Neuron (in vitro differentiated cells): ENCODE data around the gene ARL8A.
"Not testable (repeated sequence)": the region's sequence is repeated elsewhere in the genome, so short reads cannot be mapped to it uniquely, and the experiment has no call there.

Experiments used
- H2AFZ ChIP-seq: one replicate; pipeline ENCODE4 v1.6.1; 2013; ENCODE audit warnings: low read depth, mild to moderate bottlenecking, inconsistent platforms, low read length, moderate library complexity
- H3K27me3 ChIP-seq: one replicate; pipeline ENCODE4 v1.6.1; 2013; ENCODE audit warnings: low read length; ENCODE audit not compliant: insufficient read depth
- H3K36me3 ChIP-seq: one replicate; pipeline ENCODE4 v1.6.1; 2013; ENCODE audit warnings: low read length; ENCODE audit not compliant: insufficient read depth
- H3K4me1 ChIP-seq: one replicate; pipeline ENCODE4 v1.6.1; 2013; ENCODE audit warnings: low read length; ENCODE audit not compliant: insufficient read depth
- H3K4me3 ChIP-seq: 2 replicates; pipeline ENCODE4 v1.5.1; 2013; ENCODE audit warnings: mild to moderate bottlenecking, low read length, moderate library complexity
- H3K9me3 ChIP-seq: one replicate; pipeline ENCODE4 v1.6.1; 2013; ENCODE audit warnings: low read length

Gene ARL8A

DNA sequence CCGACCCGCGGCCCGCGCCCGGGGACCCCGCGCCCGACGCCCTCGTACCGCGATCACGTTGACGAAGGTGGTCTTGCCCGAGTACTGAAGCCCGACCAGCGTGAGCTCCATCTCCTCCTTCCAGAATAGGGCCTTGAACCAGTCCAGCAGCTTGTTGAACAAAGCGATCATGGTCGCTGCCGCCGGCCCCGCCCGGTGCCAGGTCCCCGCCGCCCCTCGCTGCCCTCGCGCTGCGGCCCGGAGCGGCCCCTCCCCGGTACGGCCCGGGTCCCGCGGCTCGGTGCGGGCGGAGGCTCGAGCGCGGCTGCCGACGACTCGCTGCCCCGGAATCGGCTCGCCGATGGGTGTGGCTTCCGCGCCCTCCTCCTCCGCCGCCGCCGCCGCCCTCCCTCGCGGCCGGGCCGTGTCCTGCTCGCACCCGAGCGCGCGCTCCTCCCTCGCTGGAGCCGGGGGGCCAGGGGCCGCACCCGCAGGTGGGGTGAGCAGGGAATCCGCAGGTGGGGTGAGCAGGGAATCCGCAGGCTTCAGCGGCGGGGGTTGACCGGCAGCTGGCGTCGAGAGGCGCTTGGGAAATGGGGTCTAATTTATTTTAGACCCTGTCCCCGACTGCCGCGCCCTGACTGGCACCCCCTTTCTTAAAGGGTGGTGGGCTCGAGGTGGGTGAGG, at the start of gene ARL8A:
Gene ARL8A, minus strand, starts transcription at position 336 of the 666 bp plus-strand sequence. Its CDS starts 165 bp downstream, at position 171.
- Histone ChIP-seq H3K36me3 (peaks cover 10% of the 10 kb centered on the region), H3K4me1 (peaks cover 16% of the 10 kb centered on the region), H3K4me3 (peak within 1 kb of the TSS; percentile 82), H3K9me3 (no peaks in the 10 kb centered on the region), H3K27me3 (peaks cover 11% of the 10 kb centered on the region), H2AFZ (peak within 1 kb of the TSS; percentile 88)

DNA sequence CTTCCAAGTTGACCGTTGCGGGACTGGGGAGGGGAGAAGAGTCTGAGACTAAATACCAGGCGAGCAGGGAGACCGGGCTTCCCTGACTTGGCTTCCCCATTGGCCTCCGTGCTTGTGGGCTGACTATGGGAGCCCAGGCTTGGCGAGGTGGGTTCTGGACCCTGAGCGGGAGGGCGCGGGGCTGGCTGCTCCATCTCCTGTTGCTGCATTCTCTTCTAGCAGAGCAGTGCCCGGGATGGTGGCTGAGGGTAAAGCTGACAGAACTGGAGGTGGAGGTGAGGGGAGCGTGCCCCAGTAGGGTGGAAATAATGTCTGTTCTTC, 49.8 kb upstream of the ARL8A start:
- Histone ChIP-seq H3K27me3 (peaks cover 48% of the 10 kb centered on the region), H3K9me3 (no peaks in the 10 kb centered on the region), H3K4me3 (no peak overlapping the region), H3K4me1 (no peaks in the 10 kb centered on the region), H3K36me3 (no peaks in the 10 kb centered on the region), H2AFZ (no peak overlapping the region)

DNA sequence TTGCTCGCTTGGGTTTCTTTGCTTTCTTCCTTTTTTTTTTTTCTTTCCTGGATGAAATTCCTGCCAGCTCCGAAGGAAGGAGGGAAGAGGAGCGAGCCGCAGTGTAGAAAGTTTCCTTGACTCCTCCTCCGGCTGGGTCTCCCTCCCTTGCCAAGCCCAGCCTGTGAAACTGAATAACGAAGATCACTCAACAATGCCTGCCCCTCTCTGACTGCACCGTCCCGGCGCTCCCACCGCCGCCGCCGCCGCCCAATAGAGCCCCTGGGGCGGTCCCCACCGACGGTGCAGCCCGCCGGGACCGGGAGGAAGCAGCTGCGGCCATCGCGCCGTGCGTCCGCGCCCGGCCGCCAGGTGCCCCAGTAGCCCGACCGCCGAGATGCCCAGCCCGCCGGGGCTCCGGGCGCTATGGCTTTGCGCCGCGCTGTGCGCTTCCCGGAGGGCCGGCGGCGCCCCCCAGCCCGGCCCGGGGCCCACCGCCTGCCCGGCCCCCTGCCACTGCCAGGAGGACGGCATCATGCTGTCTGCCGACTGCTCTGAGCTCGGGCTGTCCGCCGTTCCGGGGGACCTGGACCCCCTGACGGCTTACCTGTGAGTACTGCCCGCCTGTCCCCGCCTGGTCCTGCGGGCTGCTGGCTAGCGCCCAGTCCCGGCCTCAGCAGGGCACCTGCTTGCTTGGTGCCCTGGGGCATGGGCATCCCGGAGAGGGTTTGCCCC, 49.2 kb upstream of the ARL8A start, which contains the start of gene LGR6:
Gene LGR6, plus strand, starts transcription at position 186 of the 714 bp plus-strand sequence. Its CDS starts 191 bp downstream, at position 377.
- no peaks in the 10 kb centered on the region for H3K36me3 ChIP-seq
- H2AFZ ChIP-seq, result no peak within 1 kb of the TSS
- no peak within 1 kb of the TSS for H3K4me3 ChIP-seq
- H3K4me1 ChIP-seq, result no peaks in the 10 kb centered on the region
- no peaks in the 10 kb centered on the region for H3K9me3 ChIP-seq
- peaks cover 48% of the 10 kb centered on the region for H3K27me3 ChIP-seq

DNA sequence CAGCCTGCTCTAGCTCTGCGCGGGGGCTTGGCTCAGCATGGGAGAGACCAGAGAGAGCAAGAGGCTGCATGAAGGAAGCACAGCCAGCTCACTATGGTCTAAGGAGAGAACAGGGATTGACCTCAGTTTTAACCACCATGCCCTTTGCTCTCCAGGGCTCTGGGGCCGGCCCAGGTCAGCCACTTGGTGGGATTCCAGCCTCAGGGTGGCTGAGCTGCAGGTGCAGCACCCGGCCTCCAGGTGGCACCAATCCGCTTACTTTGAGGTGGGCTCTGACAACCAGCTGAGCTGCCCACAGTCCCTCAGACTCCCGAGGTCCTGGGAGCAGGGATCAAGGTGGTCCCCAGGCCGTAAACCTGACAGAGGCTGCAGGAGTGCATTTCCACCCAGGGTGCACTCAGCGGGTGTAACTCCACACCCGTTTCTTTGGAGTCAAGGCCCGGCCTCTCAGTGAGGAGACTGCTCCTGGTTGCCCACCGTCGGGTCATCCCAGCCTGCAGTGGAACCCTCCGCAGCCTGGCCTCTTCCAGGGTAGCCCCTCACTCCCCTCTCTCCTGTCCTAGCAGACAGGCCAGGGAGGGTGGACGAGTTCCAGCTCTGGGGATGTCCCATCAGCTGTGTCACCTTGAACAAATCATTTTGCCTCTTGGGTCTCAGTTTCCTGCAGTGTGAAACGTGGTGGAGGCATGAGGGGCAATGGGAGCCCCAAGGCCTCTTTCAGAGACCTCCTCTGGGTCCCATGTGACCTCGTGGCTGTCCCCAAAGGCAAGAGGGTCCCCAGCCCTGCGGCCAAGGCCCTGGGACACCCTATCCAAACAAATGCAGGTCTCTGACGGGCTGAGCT, 48.5 kb upstream of the ARL8A start:
- peaks cover 46% of the 10 kb centered on the region for H3K27me3 ChIP-seq
- H3K36me3 ChIP-seq, result no peaks in the 10 kb centered on the region
- no peaks in the 10 kb centered on the region for H3K9me3 ChIP-seq
- H2AFZ ChIP-seq, result no peak overlapping the region
- H3K4me3 ChIP-seq, result no peak overlapping the region
- no peaks in the 10 kb centered on the region for H3K4me1 ChIP-seq

DNA sequence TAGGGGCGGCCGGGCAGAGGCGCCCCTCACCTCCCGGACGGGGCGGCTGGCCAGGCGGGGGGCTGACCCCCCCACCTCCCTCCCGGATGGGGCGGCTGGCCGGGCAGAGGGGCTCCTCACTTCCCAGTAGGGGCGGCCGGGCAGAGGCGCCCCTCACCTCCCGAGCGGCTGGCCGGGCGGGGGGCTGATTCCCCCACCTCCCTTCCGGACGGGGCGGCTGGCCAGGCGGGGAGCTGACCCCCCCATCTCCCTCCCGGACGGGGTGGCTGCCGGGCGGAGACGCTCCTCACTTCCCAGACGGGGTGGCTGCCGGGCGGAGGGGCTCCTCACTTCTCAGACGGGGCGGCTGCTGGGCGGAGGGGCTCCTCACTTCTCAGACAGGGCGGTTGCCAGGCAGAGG, 46.9 kb upstream of the ARL8A start:
- not testable (repeated sequence) for H3K4me1 ChIP-seq, H3K9me3 ChIP-seq, H3K36me3 ChIP-seq, H3K4me3 ChIP-seq, H2AFZ ChIP-seq
- peaks cover 46% of the 10 kb centered on the region for H3K27me3 ChIP-seq

DNA sequence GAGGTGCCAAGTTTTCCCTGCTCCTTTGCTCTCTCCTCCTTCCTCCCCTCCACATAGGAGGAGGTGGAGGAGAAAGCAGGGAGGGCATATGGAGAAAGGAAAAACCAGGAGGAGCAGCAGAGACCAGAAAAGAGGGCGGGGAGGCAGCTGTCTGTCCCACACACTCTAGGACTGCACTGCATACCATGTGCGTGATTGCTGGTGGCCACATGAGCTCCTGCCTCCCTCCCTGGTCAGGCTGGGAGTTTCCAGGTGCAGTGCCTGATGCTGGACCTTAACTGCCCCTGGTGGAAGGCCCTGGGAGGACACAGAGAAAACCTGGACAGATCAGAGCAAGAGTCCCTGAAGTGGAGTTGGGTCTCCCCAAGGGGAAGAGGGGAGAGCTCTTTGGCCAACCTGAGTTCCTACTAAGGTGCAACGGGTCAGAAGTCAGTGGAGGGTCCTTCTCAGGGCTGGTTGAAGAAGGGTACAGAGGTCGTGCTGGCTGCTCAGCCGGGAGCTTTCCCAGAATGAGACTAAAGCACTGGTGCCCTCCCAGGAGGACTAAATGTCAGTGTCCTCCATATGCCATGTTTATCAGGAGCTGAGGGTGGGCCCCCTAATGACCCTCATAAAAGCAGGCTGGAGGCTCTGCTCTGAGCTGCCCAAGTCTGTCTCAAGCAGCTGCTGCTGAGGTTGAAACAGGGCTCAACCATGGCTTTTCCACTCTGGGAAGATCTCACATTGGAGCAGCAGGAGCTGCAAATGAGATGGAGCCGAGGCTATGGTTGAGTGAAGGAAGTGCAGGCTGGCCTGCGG, 45.6 kb upstream of the ARL8A start:
- Histone ChIP-seq H3K27me3 (peaks cover 36% of the 10 kb centered on the region), H3K4me1 (no peaks in the 10 kb centered on the region), H3K36me3 (no peaks in the 10 kb centered on the region), H3K4me3 (no peak overlapping the region), H3K9me3 (no peaks in the 10 kb centered on the region), H2AFZ (no peak overlapping the region)

DNA sequence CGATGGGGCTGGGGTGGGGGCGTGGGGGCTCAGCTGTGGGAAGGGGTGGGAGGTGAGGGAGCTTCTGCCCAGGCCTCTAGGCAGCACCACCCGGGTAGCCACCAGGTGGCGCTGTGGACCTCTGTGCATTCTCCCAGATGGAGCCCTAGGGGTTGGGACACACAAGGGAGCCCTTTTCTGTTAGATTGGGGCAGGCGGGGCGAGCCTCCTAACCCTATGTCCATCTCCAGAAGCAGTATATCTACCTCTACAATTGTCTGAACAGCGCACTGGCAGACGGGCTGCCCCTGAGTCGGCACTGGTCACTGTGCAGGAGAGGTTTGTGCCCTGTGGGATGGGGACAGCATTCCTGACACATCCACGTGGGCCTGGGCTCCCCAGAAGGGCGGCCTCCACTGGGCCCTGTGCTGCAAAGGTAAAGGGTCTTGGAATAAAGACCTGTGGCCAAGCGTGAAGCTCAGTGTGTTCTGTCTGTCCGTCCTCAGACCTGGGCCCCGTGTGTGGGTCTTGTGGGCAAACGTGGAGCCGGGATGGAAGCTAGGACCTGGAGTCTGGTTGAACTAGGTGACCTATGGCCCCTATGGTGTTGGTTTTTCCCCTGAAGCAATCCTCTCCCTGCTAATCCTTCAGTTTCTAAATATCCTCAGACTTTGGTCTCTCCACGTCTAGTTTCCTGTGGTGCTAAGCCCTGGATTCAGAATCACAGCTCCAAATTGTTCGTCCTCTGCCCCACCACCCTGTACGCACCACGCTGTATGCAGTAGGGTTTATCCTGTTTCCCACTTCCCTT, 44.7 kb upstream of the ARL8A start:
- Histone ChIP-seq H2AFZ (no peak overlapping the region), H3K4me1 (no peaks in the 10 kb centered on the region), H3K27me3 (peaks cover 28% of the 10 kb centered on the region), H3K36me3 (no peaks in the 10 kb centered on the region), H3K4me3 (no peak overlapping the region), H3K9me3 (no peaks in the 10 kb centered on the region)

DNA sequence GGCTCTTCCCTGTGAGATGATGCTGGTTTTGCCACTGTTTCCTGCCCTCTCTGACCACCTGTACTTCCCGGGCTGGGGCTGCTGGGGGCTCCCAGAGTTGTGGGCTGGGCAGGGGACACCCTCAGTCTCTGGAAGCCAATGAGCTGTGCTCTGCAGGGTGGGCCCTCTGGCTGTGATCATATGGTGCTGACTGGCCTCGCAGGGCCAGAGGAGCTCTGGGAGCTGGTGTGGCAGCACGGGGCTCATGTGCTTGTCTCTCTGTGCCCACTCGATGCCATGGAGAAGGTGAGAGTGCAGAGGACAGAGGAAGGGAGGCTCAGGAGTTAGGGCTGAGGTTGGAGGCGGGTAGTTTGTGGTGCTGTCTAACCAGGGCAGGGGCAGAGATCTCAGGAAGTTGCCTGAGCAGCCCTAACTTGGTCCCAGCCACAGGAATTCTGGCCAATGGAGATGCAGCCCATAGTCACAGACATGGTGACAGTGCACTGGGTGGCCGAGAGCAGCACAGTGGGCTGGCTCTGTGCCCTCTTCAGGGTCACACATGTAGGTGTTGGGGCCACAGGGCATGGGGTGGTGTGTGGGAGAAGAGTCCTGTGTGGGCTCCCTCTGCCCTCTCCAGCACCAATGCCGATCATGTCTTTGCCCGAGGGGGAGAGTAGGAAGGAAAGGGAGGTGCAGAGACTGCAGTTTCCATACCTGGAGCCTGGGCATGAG, 43.3 kb upstream of the ARL8A start:
- Histone ChIP-seq H3K4me3 (no peak overlapping the region), H3K36me3 (no peaks in the 10 kb centered on the region)

DNA sequence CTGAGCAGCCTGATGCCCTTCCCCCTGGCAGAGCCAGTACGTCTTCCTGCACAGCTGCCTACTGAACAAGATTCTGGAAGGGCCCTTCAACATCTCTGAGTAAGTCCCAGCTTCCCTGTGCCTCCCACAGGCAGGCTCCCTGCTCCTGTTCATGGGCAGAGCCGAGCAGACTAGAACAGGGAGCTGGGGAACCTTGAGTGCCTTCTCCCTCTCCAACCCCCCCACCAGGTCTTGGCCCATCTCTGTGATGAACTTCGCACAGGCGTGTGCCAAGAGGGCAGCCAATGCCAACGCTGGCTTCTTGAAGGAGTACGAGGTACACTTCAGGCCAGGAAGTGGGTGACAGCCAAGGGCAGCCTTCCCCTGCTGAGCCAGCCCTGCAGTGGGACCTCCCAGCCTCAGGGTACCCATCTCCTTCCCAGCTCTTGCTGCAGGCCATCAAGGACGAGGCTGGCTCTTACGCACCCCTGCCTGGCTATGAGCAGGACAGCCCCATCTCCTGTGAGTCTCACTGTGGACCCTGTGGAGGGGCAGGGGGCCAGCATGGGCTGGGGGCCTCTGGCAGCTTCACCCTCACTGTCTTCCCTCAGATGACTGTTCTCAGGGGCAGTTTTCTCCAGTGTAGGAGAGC, 42.6 kb upstream of the ARL8A start:
- Histone ChIP-seq H3K9me3 (no peaks in the 10 kb centered on the region), H3K27me3 (peaks cover 17% of the 10 kb centered on the region), H3K36me3 (no peaks in the 10 kb centered on the region), H3K4me1 (no peaks in the 10 kb centered on the region), H3K4me3 (no peak overlapping the region), H2AFZ (no peak overlapping the region)

More for the DNA sequence above, 43.3 kb upstream of the ARL8A start:
- Histone ChIP-seq H3K27me3 (peaks cover 16% of the 10 kb centered on the region), H3K4me1 (no peaks in the 10 kb centered on the region), H3K9me3 (no peaks in the 10 kb centered on the region), H2AFZ (no peak overlapping the region)

DNA sequence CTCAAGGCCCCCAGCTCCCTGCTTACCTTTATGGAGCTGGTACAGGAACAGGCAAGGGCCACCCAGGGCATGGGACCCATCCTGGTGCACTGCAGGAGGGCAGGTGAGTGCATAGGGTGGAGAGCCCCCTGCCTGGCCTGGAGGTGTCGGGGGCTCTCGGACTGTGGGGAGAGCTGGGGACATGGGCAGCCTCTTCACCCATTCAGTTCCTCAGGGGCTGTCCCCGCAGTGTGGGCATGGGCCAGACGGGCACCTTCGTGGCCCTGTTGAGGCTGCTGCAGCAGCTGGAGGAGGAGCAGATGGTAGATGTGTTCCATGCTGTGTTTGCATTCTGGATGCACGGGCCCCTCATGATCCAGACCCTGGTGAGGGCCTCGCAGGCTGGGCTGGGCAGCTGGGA, 41.8 kb upstream of the ARL8A start:
- no peaks in the 10 kb centered on the region for H3K36me3 ChIP-seq
- H3K4me3 ChIP-seq, result no peak overlapping the region
- H3K27me3 ChIP-seq, result peaks cover 25% of the 10 kb centered on the region
- H3K9me3 ChIP-seq, result no peaks in the 10 kb centered on the region
- H2AFZ ChIP-seq, result no peak overlapping the region
- no peaks in the 10 kb centered on the region for H3K4me1 ChIP-seq

DNA sequence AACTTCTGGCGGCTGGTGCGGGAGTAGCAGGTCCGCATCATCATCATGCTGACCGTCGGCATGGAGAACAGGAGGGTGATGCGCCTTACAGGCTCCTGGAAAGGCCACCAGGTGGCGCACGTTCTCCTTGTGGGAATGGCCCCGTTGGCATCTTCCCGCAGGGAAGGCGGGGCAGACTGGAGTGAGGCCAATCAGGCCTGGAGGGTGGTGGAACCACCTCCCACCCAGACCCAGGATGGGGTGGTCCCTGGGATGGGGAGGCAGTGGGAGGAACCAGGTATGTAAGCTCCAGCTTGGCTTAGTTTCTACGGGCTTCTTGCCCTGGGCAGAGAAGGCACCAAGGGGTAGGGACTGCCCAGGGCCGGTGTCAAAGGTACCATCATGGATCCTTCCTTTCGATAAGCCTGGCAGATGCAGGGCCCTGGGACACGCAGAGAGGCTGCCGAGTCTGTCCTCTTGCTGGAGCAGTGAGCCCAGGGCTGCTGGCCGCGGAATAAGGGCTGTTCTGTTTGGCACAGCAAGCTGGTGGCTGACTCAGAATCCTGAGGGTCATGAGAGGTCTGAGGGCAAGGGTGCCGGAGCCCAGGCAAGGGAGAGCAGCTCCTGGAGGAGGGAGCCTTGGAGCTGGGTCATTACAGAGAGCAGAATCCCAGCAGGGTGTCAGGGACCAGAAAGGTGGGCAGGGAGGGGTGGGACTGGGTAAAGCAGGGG, 40.4 kb upstream of the ARL8A start:
- no peaks in the 10 kb centered on the region for H3K4me1 ChIP-seq
- no peaks in the 10 kb centered on the region for H3K9me3 ChIP-seq
- no peaks in the 10 kb centered on the region for H3K36me3 ChIP-seq
- H3K4me3 ChIP-seq, result no peak overlapping the region
- H3K27me3 ChIP-seq, result peaks cover 31% of the 10 kb centered on the region
- no peak overlapping the region for H2AFZ ChIP-seq
